NCI-H2081 (cell line): Measurements from ENCODE around the gene IGF2BP2.
"Not testable (repeated sequence)": the region's sequence is repeated elsewhere in the genome, so short reads cannot be mapped to it uniquely, and the experiment has no call there.

Experiments
- DNase-seq, 2 experiments: peaks; one replicate each; lab custom pipeline; 2025; lab: John Stamatoyannopoulos, UW

The IGF2BP2 gene

DNA sequence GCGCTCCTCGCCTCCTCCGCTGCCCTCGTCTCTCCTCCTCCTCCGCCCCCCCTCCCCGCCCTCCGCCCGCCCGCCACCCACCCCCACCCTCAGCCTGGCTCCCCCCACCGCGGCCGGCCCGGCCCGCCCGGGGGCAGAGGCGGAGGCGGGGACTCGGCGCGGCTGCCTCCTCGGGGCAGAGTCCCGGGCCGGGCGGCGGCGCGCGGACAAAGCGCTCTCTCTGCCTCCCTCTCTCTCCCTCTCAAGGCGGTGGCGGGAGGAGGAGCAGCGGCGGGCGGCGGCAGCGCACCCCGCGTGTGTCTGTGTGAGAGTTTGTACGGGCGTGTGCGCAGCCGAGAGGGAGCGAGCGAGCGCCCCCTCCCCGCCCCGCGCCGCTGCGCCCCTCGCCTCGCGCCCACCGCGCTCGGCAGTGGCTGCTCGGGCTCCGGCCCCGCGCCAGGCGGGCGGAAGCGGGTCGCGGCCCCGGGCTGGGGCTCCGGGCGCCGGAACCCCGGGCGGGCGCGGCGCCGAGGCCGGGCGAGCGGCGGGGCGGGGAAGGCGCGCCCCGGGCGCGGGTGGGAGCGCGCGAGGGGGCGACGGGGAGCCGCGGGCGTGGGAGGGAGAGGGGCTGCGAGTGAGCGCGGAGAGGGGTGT lies at the start of gene IGF2BP2:
IGF2BP2 (minus strand) TSS at position 37 of the 633 bp plus-strand sequence. CDS start 82 bp downstream, outside the sequence.
- DNase-seq, result peak; percentile 7 to 39

GRCh38 chr3:185874119-185874518 lies 49.3 kb upstream of the IGF2BP2 start:
- no peak for DNase-seq

- no peak for DNase-seq
These were observed 42.8 kb upstream of the IGF2BP2 start for GRCh38 chr3:185867650-185868049.

GRCh38 chr3:185866995-185867394 lies 42.2 kb upstream of the IGF2BP2 start:
- no peak for DNase-seq

- no peak for DNase-seq
These were observed 41.7 kb upstream of the IGF2BP2 start for GRCh38 chr3:185866555-185866954.

DNA sequence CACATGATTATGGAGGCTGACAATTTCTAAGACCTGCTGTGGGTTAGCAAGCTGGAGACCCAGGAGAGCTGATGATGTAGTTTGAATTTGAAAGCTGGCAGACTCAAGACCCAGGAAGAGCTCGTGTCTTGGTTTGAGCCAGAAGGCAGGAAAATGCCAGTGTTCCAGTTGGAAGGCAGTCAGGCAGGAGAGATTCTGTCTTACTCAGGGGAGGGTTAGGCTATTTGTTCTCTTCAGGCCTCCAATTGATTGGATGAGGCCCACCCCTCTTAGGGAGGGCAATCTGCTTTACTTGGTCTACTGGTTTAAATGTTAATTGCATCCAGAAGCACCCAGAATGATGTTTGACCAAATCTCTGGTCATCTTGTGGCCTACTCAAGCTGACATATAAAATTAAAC lies 40.4 kb upstream of the IGF2BP2 start:
- no peak for DNase-seq

DNA sequence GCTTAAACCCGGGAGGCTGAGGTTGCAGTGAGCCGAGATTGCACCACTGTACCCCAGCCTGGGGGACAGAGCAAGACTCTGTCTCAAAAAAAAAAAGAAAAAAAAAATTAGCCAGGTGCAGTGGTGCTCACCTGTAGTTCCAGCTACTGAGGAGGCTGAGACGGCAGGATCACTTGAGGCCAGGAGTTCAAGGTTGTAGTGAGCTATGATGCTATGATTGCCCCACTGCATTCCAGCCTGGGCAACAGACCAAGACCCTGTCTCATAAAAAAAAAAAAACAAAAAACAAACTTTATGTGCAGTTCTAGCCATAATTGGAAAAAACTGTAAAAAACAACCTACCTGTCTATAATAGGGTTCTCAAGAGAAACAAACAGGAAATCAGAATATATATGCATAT lies 39.9 kb upstream of the IGF2BP2 start:
- no peak for DNase-seq

DNA sequence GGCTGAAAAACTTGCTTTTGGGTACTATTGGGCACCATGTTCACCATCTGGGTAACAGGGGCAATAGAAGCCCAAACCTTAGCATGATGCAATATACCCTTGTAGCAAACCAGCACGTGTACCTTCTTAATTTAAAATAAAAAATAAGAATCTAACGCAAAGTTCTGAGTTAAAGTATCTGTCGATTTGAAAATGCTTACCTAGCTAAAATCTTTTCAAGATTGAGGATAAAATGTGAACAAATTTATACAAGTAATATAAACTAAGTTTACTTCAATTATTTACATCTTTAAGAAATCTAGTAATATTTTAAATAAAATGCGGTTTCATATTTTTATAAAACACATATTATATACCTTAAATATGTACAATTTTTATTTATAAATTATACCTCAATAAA lies 38.1 kb upstream of the IGF2BP2 start:
- no peak for DNase-seq

GRCh38 chr3:185859294-185859972 lies 34.6 kb upstream of the IGF2BP2 start:
- no peak for DNase-seq

GRCh38 chr3:185858502-185859225 lies 33.8 kb upstream of the IGF2BP2 start:
- no peak for DNase-seq

- no peak for DNase-seq
These were observed 32.4 kb upstream of the IGF2BP2 start for GRCh38 chr3:185857208-185857607.

- no peak for DNase-seq
These were observed 31.8 kb upstream of the IGF2BP2 start for GRCh38 chr3:185856652-185857051.

DNA sequence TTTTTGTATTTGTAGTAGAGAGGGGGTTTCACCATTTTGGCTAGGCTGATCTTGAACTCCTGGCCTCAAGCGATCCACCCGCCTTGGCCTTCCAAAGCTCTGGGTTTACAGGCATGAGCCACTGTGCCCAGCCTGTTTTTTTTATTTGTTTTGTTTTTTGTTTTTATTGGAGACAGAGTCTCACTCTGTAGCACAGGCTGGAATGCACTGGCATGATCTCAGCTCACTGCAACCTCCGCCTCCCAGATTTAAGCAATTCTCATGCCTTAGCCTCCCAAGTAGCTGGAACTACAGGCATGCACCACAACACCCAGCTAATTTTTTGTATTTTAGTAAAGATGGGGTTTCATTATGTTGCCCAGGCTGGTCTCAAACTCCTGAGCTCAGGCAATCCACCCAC lies 28.9 kb upstream of the IGF2BP2 start:
- DNase-seq, result not testable (repeated sequence)

GRCh38 chr3:185852635-185853034 lies 27.8 kb upstream of the IGF2BP2 start:
- no peak for DNase-seq

GRCh38 chr3:185851959-185852358 lies 27.1 kb upstream of the IGF2BP2 start:
- DNase-seq, result no peak

DNA sequence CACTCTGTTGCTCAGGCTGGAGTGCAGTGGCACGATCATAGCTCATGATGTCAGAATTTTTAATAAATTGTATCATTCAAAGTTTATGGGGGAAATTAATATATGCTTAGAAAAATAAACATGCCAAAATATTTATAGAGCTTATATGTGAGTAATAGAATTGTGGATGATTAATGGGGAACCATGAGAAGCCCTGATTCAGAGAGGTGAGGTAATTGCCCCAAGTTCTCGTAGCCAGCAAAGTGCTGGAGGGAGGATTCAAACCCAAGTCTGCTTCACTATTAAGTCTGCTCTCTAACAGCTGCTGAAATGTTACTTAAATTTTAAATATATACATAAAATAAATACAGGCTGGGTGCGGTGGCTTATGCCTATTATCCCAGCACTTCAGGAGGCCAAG lies 26.2 kb upstream of the IGF2BP2 start:
- DNase-seq, result no peak

DNA sequence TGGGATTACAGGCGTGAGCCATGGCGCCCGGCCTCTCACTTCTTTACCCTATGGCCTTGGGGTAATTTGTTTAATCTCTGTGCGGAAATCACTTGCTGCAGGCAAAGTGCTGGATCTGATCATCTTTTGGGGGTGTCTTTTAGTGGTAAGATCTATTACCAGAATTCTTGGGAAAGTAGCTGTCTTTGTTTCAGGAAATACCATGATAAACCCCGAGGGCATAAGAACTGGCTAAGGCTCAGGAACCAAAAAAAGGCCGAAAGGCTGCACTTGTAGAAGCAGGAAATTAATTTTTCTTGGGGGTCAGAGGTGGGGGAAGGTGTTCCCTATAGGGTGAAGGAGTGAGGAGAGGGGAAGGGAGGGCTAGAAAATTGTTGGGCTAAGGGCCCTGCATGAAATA lies 22.7 kb upstream of the IGF2BP2 start:
- no peak for DNase-seq

DNA sequence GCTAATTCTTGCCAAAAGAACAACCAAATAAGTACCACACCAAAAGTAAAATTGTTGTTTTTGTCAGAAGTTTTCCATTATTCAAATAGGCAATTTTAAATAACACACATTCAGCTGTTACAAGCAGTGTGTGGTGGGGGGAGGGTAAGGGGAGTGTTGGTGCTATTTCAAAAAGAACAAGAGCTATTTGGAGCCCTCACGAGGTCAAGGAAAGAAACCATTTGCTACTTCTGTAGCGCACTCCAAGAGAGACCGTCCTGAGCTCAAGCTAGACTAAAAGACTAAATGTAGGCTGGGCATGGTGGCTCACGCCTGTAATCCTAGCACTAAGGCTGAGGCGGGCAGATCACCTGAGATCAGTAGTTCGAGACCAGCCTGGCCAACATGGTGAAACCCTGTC lies 21.2 kb upstream of the IGF2BP2 start:
- DNase-seq, result no peak

GRCh38 chr3:185844051-185844450 lies 19.2 kb upstream of the IGF2BP2 start:
- no peak for DNase-seq

GRCh38 chr3:185843635-185844034 lies 18.8 kb upstream of the IGF2BP2 start:
- DNase-seq, result no peak

DNA sequence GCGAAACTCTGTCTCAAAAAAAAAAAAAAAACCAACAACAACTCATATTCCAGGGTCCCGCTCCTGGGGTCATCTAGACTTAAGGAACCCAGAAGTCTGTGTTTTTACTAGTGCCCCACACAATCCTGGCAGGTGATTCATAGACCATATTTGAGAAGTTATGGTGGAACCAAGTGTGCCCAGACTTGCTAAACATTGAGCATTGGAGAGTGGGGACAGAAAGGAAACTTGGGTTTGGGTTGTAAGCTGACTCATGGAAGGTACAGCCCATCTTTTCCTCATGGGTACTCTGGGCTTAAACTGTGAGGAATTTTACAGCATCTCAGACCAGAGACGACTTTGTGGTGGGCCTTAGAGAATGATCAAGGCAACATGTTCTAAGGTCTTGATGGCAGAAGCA lies 18.3 kb upstream of the IGF2BP2 start:
- DNase-seq, result no peak

- DNase-seq, result no peak
These were observed 17.4 kb upstream of the IGF2BP2 start for GRCh38 chr3:185842241-185842640.

DNA sequence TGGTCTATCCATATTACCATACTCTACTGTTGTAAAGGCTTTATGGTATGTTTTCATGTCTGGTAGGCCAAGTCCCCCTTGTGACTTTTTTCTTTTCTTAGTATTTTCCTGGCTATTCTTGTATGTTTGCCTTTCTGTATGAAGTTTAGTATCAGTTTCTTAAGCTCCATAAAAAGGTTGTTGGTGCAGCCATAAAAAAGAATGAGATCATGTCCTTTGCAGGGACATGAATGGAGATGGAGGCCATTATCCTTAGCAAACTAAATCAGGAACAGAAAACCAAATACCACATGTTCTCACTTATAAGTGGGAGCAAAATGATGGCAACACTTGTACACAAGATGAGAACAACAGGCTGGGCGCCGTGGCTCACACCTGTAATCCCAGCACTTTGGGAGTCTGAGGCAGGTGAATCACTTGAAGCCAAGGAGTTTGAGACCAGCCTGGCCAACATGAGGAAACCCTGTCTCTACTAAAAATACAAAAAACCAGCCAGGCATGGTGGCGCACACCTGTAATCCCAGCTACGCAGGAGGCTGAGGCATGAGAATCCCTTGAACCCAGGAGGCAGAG lies 13.7 kb upstream of the IGF2BP2 start:
- DNase-seq, result not testable (repeated sequence)
